IPS DF 6.9 (cell line): ENCODE measurements around the gene DAAM1.
A peak's percentile ranks its signal among the peaks of the same experiment; 100 is the strongest.

Source experiments
- DNase-seq: peaks from one replicate; pipeline ENCODE4 v3.0.0-alpha.2; 2013; ENCODE audit warnings: low read depth, low spot score
- H3K27ac ChIP-seq: one replicate; pipeline ENCODE4 v1.5.1; 2013; ENCODE audit warnings: low read length, control low read depth
- H3K27me3 ChIP-seq: 2 replicates; pipeline ENCODE4 v1.6.1; 2013; ENCODE audit warnings: mild to moderate bottlenecking, low read length; ENCODE audit not compliant: control insufficient read depth, insufficient read depth
- H3K36me3 ChIP-seq: 2 replicates; pipeline ENCODE4 v1.6.1; 2013; ENCODE audit warnings: low read length; ENCODE audit not compliant: control insufficient read depth, insufficient read depth
- H3K4me1 ChIP-seq: 2 replicates; pipeline ENCODE4 v1.6.1; 2013; ENCODE audit warnings: low read length; ENCODE audit not compliant: control insufficient read depth, insufficient read depth
- H3K4me3 ChIP-seq: 2 replicates; pipeline ENCODE4 v1.5.1; 2013; ENCODE audit warnings: mild to moderate bottlenecking, low read length
- H3K9me3 ChIP-seq: 2 replicates; pipeline ENCODE4 v1.6.1; 2013; ENCODE audit warnings: low read length, inconsistent platforms; ENCODE audit not compliant: control insufficient read depth, insufficient read depth
- WGBS: extraction: QIAGEN DNeasy Blood & Tissue Kit; methylation state at CpG from one replicate; pipeline ENCODE4 v1.1.7; 2013; ENCODE audit warnings: mixed read lengths, missing lambda C conversion rate; ENCODE audit not compliant: insufficient read length, insufficient coverage; 5-methylcytosine and 5-hydroxymethylcytosine counted together

Gene DAAM1

GRCh38 chr14:59356312-59356711 lies 167.8 kb downstream of the DAAM1 start:
- Histone ChIP-seq H3K27me3 (no peaks in the 10 kb centered on the region), H3K27ac (no peak overlapping the region), H3K4me1 (peaks cover 5% of the 10 kb centered on the region), H3K9me3 (no peaks in the 10 kb centered on the region), H3K36me3 (no peaks in the 10 kb centered on the region), H3K4me3 (no peak overlapping the region)
- WGBS, result no CpG with 5 or more reads among the region's 2 CpGs
- DNase-seq, result no peak

GRCh38 chr14:59356767-59357166 lies 168.3 kb downstream of the DAAM1 start:
- Histone ChIP-seq H3K36me3 (no peaks in the 10 kb centered on the region), H3K27me3 (no peaks in the 10 kb centered on the region), H3K4me1 (peaks cover 5% of the 10 kb centered on the region), H3K9me3 (no peaks in the 10 kb centered on the region), H3K4me3 (no peak overlapping the region), H3K27ac (no peak overlapping the region)
- WGBS, result no CpG with 5 or more reads among the region's 3 CpGs
- no peak for DNase-seq

- Histone ChIP-seq H3K27me3 (no peaks in the 10 kb centered on the region), H3K36me3 (no peaks in the 10 kb centered on the region), H3K9me3 (no peaks in the 10 kb centered on the region), H3K27ac (no peak overlapping the region), H3K4me1 (peaks cover 5% of the 10 kb centered on the region), H3K4me3 (no peak overlapping the region)
- peak; percentile 18 for DNase-seq
- no CpG with 5 or more reads among the region's 1 CpG for WGBS
Measured at GRCh38 chr14:59358102-59358501, 169.6 kb downstream of the DAAM1 start.

GRCh38 chr14:59358784-59359183 lies 170.3 kb downstream of the DAAM1 start:
- Histone ChIP-seq H3K27me3 (no peaks in the 10 kb centered on the region), H3K4me1 (peaks cover 5% of the 10 kb centered on the region), H3K27ac (no peak overlapping the region), H3K36me3 (no peaks in the 10 kb centered on the region), H3K4me3 (no peak overlapping the region), H3K9me3 (no peaks in the 10 kb centered on the region)
- no peak for DNase-seq
- WGBS, result no CpG with 5 or more reads among the region's 1 CpG

- Histone ChIP-seq H3K27ac (no peak overlapping the region), H3K36me3 (no peaks in the 10 kb centered on the region), H3K4me1 (peaks cover 5% of the 10 kb centered on the region), H3K9me3 (no peaks in the 10 kb centered on the region), H3K27me3 (no peaks in the 10 kb centered on the region), H3K4me3 (no peak overlapping the region)
- no peak for DNase-seq
- no CpG with 5 or more reads among the region's 4 CpGs for WGBS
Measured at GRCh38 chr14:59359431-59360124, 171.1 kb downstream of the DAAM1 start.

- no peaks in the 10 kb centered on the region for H3K27me3 ChIP-seq
- H3K36me3 ChIP-seq, result no peaks in the 10 kb centered on the region
- peaks cover 5% of the 10 kb centered on the region for H3K4me1 ChIP-seq
- no peak overlapping the region for H3K27ac ChIP-seq
- no peak overlapping the region for H3K4me3 ChIP-seq
- no peak for DNase-seq
- no peaks in the 10 kb centered on the region for H3K9me3 ChIP-seq
Measured at GRCh38 chr14:59360233-59360632, 171.8 kb downstream of the DAAM1 start.

- Histone ChIP-seq H3K9me3 (no peaks in the 10 kb centered on the region), H3K36me3 (no peaks in the 10 kb centered on the region), H3K27ac (no peak overlapping the region), H3K4me3 (no peak overlapping the region), H3K27me3 (no peaks in the 10 kb centered on the region), H3K4me1 (peaks cover 5% of the 10 kb centered on the region)
- DNase-seq, result no peak
- WGBS, result no CpG with 5 or more reads among the region's 13 CpGs
Measured at GRCh38 chr14:59360923-59361794, 172.7 kb downstream of the DAAM1 start.

GRCh38 chr14:59362513-59362912 lies 174.0 kb downstream of the DAAM1 start:
- DNase-seq, result no peak
- Histone ChIP-seq H3K9me3 (no peaks in the 10 kb centered on the region), H3K27me3 (no peaks in the 10 kb centered on the region), H3K36me3 (no peaks in the 10 kb centered on the region), H3K27ac (no peak overlapping the region), H3K4me3 (no peak overlapping the region), H3K4me1 (peaks cover 4% of the 10 kb centered on the region)
- WGBS, result no CpG with 5 or more reads among the region's 2 CpGs

GRCh38 chr14:59363531-59364226 lies 175.2 kb downstream of the DAAM1 start:
- DNase-seq, result no peak
- H3K4me3 ChIP-seq, result no peak overlapping the region
- H3K9me3 ChIP-seq, result no peaks in the 10 kb centered on the region
- no CpG with 5 or more reads among the region's 5 CpGs for WGBS
- H3K27me3 ChIP-seq, result no peaks in the 10 kb centered on the region
- H3K36me3 ChIP-seq, result no peaks in the 10 kb centered on the region
- no peak overlapping the region for H3K27ac ChIP-seq
- no peaks in the 10 kb centered on the region for H3K4me1 ChIP-seq

GRCh38 chr14:59370158-59370742 lies 181.8 kb downstream of the DAAM1 start:
- Histone ChIP-seq H3K36me3 (no peaks in the 10 kb centered on the region), H3K9me3 (no peaks in the 10 kb centered on the region), H3K4me1 (no peaks in the 10 kb centered on the region), H3K4me3 (no peak overlapping the region), H3K27me3 (no peaks in the 10 kb centered on the region), H3K27ac (no peak overlapping the region)
- no peak for DNase-seq
- no CpG with 5 or more reads among the region's 3 CpGs for WGBS
